Psoas muscle (tissue), 8 donors: ENCODE data around the gene PGC. TPM values are rescaled to one million over a fixed set of nuclear protein-coding genes. Genes with fewer than 3 reads are reported as not detected.

Source experiments
- ATAC-seq, 4 donors: fragments of 200-7000 bp; cut with Tn5 transposase; one replicate each; pipeline ENCODE4 v1.9.1; 2020; ENCODE audit warnings: moderate library complexity in 3 of 4, mild to moderate bottlenecking in 2 of 4
- DNase-seq, 2 donors: peaks; one replicate each; pipeline ENCODE4 v3.0.0-alpha.2; 2020
- H3K27ac ChIP-seq: fragments of 200-600 bp; one replicate; pipeline ENCODE4 v1.8.0; 2022
- H3K27me3 ChIP-seq, 3 donors: fragments of 200-600 bp in 1 of 3; one replicate each; pipeline versions ENCODE4 v1.6.1 to v1.8.0; 2013 to 2022; ENCODE audit warnings: low read length in 2 of 3, mild to moderate bottlenecking in 2 of 3, moderate library complexity in 1 of 3; ENCODE audit not compliant: insufficient read depth in 3 of 3
- H3K36me3 ChIP-seq, 2 donors: fragments of 200-600 bp in 1 of 2; one replicate each; pipeline versions ENCODE4 v1.6.1 to v1.8.0; 2013 to 2022; ENCODE audit warnings: low read depth in 1 of 2, mild to moderate bottlenecking in 1 of 2, moderate library complexity in 1 of 2; ENCODE audit not compliant: insufficient read depth in 1 of 2
- H3K4me1 ChIP-seq: fragments of 200-600 bp; one replicate; pipeline ENCODE4 v1.8.0; 2022
- H3K4me3 ChIP-seq: fragments of 200-600 bp; one replicate; pipeline ENCODE4 v1.8.0; 2022; ENCODE audit warnings: mild to moderate bottlenecking
- H3K9me3 ChIP-seq: fragments of 200-600 bp; one replicate; pipeline ENCODE4 v1.8.0; 2022
- CTCF ChIP-seq: fragments of 200-600 bp; IDR thresholded peaks from one replicate; pipeline ENCODE4 v1.8.0; 2022; ENCODE audit warnings: antibody characterized with exemption
- WGBS, 3 donors: extraction: QIAGEN DNeasy Blood & Tissue Kit; methylation state at CpG; one replicate each; pipeline versions ENCODE4 v1.1.6 to v1.1.7; 2013; 5-methylcytosine and 5-hydroxymethylcytosine counted together
- intact Hi-C, 2 donors: fragments of 100-400 bp; cut with DNase I; formaldehyde crosslinking; loops; one replicate each; pipeline versions ENCODE4 v1.11.0 to v1.14.2; 2022
- polyA plus RNA-seq, 3 donors: library from polyadenylated mRNA; stranded (reverse); fragments of 200-250 nt; gene quantifications; one replicate each; pipeline ENCODE4 v1.2.3, GENCODE V29; 2013
- total RNA-seq, 4 donors: library from RNA; stranded (reverse); fragmentation: NEBNext Ultra II Directional in 2 of 4; extraction: Animal tissue kit (Norgen Biotek cat#: 25700) in 2 of 4; gene quantifications; one replicate each; pipeline versions ENCODE4 v1.2.1 to v1.2.4, GENCODE V29; 2021 to 2023
- donor health status: healthy with polysubstance abuse.
- donor health status: DM: no; HTN: no; CAD: no; lungs with moderate emphysema.
- donor health status: Bipolar disorder and iron deficiency.
- donor health status: healthy.
- donor health status: DM: yes; HTN: yes; CAD: no.
- donor health status: DM: no; HTN: no; CAD: no.
- donor health status: DM: no; HTN: no; CAD: no.
- donor health status: DM: yes; HTN: yes; CAD: no.

PGC gene
- total and polyA plus RNA-seq, 7 donors = 0.48 to 1.0 TPM; not detected in 5

GRCh38 chr6:41697861-41698781, 49.1 kb downstream of the PGC start:
- TF ChIP-seq CTCF = no peak
- Histone ChIP-seq H3K9me3 (no peaks in the 10 kb centered on the region), H3K27ac (peak overlapping the region; percentile 48), H3K4me1 (peaks cover 70% of the 10 kb centered on the region), H3K36me3 (peaks cover 0 to 6% of the 10 kb centered on the region in 2 donors), H3K27me3 (no peaks in the 10 kb centered on the region), H3K4me3 (no peak overlapping the region)
- ATAC-seq (no peak), DNase-seq (no peak)
- intact Hi-C loops = no loop called here
- WGBS, 3 donors = 59 to 64% (median 60%) methylated on average over 15 of the region's 15 CpGs

- H3K27ac ChIP-seq = no peak overlapping the region
- no peaks in the 10 kb centered on the region for H3K27me3 ChIP-seq
- 74 to 80% (median 75%) methylated on average over 6 of the region's 6 CpGs for WGBS, 3 donors
- H3K36me3 ChIP-seq = peaks cover 0 to 6% of the 10 kb centered on the region in 2 donors
- intact Hi-C loops = loop anchor here in 1 of 2 donors (1.0 kb wide), 1 partner anchor 19 kb away; no protein-coding TSS in a partner anchor
- no peaks in the 10 kb centered on the region for H3K9me3 ChIP-seq
- TF ChIP-seq CTCF = no peak
- ATAC-seq (no peak), DNase-seq (no peak)
- H3K4me3 ChIP-seq = no peak overlapping the region
- H3K4me1 ChIP-seq = peaks cover 60% of the 10 kb centered on the region
These were observed 50.4 kb downstream of the PGC start for GRCh38 chr6:41696788-41697187.

GRCh38 chr6:41695825-41696224, 51.4 kb downstream of the PGC start:
- no peaks in the 10 kb centered on the region for H3K9me3 ChIP-seq
- no peak for DNase-seq
- no peaks in the 10 kb centered on the region for H3K27me3 ChIP-seq
- ATAC-seq = peak in 3 of 4 donors; percentile 21 to 40 (median 39)
- peaks cover 50% of the 10 kb centered on the region for H3K4me1 ChIP-seq
- H3K27ac ChIP-seq = no peak overlapping the region
- H3K4me3 ChIP-seq = no peak overlapping the region
- TF ChIP-seq CTCF = no peak
- 47 to 53% (median 48%) methylated on average over 6 of the region's 6 CpGs for WGBS, 3 donors
- H3K36me3 ChIP-seq = peaks cover 0 to 9% of the 10 kb centered on the region in 2 donors
- intact Hi-C loops = loop anchor here in 1 of 2 donors (1.0 kb wide), 1 partner anchor 19 kb away; no protein-coding TSS in a partner anchor

GRCh38 chr6:41694815-41695526, 52.2 kb downstream of the PGC start:
- peak in 3 of 4 donors; percentile 28 to 58 (median 44) for ATAC-seq
- no peak overlapping the region for H3K4me3 ChIP-seq
- TF ChIP-seq CTCF = no peak
- H3K4me1 ChIP-seq = peaks cover 52% of the 10 kb centered on the region
- no peaks in the 10 kb centered on the region for H3K27me3 ChIP-seq
- 75 to 77% (median 75%) methylated on average over 6 of the region's 6 CpGs for WGBS, 3 donors
- no peak for DNase-seq
- peaks cover 0 to 18% of the 10 kb centered on the region in 2 donors for H3K36me3 ChIP-seq
- H3K27ac ChIP-seq = no peak overlapping the region
- no peaks in the 10 kb centered on the region for H3K9me3 ChIP-seq
- intact Hi-C loops = no loop called here
